HG03378 (cell line): ENCODE data around the gene GLP2R.
"Not testable (repeated sequence)": the region's sequence is repeated elsewhere in the genome, so short reads cannot be mapped to it uniquely, and the experiment has no call there.

ENCODE experiments used
- ATAC-seq: cut with Tn5 transposase; IDR thresholded peaks from one replicate; pipeline ENCODE4 v1.9.1; 2021; ENCODE audit warnings: mild to moderate bottlenecking, moderate library complexity; ENCODE audit not compliant: unreplicated experiment

GLP2R gene, protein sequence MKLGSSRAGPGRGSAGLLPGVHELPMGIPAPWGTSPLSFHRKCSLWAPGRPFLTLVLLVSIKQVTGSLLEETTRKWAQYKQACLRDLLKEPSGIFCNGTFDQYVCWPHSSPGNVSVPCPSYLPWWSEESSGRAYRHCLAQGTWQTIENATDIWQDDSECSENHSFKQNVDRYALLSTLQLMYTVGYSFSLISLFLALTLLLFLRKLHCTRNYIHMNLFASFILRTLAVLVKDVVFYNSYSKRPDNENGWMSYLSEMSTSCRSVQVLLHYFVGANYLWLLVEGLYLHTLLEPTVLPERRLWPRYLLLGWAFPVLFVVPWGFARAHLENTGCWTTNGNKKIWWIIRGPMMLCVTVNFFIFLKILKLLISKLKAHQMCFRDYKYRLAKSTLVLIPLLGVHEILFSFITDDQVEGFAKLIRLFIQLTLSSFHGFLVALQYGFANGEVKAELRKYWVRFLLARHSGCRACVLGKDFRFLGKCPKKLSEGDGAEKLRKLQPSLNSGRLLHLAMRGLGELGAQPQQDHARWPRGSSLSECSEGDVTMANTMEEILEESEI

DNA sequence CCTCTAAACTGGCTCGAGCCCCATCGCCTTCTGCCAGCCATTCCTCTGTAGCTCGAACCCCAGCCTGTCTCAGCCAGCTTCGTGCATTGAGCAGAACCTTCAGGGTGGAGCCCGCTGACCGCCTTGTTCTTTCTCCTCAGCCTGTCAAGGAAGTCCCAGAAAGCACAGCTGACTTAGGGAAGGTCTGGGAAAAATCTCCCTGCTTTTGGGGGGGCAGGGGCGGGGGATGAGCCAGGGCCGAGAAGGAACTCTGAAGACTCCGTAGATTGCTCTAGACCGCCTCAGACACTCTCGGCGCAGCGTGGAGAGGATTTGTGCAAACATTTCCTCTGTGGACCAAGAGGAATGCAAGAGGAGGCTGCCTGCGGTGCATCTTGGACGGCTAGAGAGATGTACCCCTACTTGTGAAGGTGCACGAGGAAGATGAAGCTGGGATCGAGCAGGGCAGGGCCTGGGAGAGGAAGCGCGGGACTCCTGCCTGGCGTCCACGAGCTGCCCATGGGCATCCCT lies at the start of gene GLP2R:
Gene GLP2R, plus strand, starts transcription at position 284 of the 510 bp plus-strand sequence. Its CDS starts 140 bp downstream, at position 424.
- no peak for ATAC-seq

DNA sequence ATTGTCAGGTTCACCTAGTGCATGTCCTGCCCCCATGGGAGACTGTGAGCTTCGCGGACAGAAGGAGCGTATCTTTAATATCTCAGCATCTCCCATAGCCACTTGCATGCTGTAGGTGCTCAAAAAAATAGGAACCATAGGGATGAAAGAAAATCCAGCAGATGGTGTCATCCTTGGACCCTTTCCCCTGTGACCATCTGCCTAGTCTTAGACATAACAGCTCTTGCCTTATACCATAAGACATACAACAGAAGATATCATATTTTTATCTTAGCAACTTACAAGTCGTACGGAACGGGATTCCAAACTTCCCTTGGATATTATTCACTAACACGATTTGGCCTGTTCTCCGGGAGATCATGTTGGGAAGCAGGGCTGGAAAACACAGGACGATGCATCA lies 48.8 kb upstream of the GLP2R start:
- no peak for ATAC-seq

DNA sequence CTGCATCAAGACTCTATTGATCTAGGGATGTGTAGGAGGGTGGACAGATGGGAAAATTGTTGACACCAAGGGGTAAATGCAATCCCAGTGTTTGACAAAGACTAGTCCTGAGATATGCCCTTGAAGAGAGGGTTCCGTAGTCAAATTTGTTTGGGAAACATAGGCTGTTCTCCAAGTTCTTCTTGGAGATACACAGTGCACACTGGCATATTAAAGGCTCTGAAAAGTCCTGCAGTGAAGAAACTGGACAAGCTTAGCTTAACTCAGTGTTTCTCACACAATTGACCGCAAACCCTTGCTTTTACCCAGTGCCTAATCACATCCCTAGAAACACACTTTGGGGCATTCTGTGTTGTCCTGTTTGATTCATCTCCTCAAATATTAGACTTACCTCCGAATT lies 45.2 kb upstream of the GLP2R start:
- ATAC-seq: no peak

DNA sequence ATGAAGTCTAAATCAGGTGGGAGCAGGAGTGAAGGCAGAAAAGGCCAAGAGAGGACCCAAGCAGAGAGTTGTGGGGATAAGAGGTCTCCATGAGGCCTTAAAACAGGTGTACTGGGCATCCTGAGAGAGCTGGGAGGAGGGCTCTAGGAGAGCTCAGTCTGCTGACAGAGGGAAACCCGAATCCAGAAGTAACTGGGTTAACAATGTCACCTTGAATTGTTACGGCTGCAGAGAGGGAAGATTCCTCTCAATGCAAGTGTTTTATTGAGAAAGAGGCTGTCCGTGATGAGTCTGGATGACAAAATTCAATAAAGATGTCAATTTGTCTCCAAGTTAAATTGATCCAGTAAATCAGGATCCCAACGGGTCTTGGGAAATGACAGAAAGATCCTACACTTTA lies 42.7 kb upstream of the GLP2R start:
- no peak for ATAC-seq

DNA sequence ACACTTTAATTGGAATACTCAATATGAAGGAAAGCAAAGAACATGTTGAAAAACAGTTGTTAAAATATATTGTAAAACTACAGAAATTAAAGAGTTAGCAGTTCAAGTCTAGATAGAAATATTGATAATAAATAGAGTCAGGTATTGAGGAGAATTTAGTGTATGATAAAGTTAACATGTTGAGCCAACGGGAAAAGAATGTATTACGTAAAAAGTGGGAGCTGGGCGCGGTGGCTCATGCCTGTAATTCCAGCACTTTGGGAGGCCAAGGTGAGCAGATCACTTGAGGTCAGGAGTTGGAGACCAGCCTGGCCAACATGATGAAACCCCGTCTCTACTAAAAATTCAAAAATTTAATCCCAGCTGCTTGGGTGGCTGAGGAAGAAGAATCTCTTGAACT lies 42.3 kb upstream of the GLP2R start:
- ATAC-seq: not testable (repeated sequence)

DNA sequence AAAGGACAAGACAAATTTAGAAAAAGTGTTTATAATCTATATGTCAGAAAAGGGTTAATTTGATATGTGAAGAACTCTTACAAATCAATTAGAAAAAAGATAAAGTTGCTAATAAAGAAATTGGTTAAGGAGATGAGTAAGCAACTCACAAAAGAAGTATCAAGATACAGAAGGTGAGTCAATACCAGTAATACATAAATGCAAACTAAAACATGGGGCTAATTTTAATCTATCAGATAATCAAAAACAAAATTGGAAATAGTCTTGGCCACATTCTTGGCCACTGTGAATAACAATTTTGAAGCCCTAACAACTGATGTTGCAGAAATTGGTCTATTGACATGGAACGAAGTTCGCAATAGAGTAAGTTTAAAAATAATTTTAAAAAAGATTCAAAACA lies 41.2 kb upstream of the GLP2R start:
- no peak for ATAC-seq

DNA sequence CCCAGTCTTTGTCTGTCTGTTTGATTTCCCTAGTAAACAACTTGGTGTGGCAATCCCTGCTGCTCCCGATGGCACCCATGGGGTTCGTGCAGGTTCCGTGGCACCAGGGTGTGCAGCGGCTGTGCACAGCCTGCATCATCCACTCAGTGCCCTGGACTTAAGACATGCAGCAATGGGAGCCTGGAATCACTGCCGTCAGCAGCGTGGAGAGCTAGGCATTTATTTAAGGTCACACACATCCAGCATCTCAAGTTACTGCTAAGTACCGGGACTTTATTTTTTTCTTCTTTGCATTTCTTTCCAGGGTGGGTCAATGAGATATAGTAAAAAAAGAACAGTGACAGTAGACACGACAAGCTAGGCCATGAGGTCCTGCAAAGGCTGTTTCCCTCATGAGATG lies 37.1 kb upstream of the GLP2R start:
- ATAC-seq: no peak

DNA sequence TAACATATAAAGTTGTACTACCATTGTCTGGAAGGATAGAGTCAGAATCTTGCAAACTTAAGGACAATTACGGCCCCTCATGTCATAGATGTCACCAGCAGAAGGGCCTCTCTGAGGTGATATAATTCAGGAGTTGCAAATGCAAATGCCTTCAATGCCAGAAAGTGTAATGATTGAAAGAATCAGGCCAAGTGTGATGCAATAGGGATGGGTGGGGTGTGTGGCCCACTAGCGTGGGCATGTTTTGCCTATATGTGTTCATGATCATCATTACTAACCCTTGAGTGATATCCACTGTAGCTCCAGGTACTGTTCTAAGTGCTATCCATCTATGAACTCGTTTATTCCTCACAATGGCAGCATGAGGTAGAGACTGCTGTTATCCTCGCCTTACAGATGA lies 35.4 kb upstream of the GLP2R start:
- ATAC-seq: no peak

DNA sequence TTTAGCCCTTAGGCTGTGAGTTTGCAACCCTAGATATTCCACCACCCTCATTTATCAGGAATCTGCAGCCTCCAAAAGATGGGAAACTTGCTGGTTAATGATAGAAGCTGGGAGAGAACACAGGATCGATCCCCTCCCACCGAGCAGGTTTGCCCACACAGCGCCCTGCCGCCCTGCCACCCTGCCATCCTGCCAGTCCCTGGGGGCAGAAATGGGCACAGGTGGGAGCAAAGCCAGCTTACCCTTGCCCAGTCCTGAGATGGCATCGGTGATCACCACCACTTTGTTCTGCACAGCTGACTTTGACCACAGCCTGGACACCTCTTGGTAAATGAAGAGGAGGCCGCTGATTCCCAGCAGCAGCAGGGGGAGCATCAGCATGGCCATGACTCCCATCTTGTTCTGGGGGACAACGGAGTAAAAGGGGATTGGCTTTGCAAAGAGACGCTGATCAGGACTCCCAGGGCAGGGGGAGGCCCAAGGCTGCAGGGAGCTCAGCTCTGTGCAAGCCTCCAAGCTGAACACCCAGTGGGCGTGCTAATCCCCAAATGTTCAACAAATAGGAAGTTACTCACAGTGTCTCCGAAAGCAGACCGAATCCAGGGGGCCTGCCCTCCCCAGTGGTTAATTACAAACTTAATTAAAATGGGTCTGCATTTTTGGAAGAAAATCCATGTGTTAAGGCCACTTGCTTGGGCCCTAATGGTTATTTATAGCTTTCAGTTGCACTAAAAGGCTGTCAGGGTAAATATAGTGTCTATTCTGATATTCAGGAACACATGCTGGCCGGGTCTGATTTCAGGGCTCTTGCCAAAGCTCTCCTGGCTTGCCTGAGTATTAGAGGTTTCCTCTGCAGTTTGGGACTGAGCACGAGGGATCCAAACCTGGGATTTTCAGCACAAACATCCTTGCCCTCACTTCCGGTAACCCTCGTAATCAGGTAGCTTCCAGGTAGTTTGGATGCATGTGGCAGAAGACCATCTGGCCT lies 34.5 kb upstream of the GLP2R start, which contains the start of gene DHRS7C:
Gene DHRS7C, minus strand, starts transcription at position 704 of the 988 bp plus-strand sequence. Its CDS starts 308 bp downstream, at position 396.
- no peak for ATAC-seq

DNA sequence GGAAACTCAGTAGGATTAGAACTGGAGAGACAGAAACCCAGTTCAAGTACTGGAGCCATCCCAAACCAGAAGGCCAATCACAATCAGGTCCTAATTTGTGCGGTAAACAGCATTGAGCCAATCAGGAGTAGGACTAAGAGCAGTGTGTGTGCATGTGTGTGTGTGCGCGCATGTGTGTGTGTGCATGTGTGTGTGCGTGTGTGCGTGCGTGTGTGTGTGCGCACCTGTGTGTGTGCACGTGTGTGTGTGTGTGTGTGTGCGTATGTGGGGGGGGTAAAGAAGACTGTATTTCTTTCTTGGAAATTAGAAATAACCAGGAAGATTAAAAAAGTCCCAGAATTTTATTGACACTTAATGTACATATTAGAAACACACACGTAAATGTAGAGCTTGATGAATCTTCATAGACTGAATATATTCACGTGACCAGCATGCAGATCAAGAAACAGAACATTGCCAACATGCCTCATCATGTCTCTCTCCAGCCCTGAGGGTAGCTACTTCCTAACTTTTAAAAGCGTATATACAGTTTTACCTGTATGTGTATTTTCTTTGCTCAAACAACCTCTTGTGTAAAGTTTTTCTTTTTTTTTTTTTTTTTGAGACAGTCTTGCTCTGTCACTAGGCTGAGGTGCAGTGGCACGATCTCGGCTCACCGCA lies 33.4 kb upstream of the GLP2R start:
- ATAC-seq: no peak

DNA sequence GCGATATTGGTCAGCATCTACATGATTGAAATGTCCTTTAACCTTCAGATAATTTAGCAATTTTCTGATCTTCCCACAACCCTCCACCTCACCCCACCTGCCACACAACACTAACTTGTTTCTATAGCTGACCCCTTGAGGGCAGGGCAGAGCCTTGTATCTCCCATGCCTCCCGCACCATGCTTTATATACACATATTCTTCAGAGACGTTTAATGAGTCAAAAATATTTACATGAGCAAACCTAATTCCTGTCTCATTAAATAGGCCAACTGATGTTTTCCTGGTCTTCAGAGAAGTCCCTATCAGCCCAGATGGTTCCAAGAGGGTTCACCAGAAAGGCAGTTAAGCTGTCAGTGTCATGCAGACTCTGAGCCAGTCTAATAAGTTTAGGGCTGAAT lies 27.7 kb upstream of the GLP2R start:
- ATAC-seq: no peak

DNA sequence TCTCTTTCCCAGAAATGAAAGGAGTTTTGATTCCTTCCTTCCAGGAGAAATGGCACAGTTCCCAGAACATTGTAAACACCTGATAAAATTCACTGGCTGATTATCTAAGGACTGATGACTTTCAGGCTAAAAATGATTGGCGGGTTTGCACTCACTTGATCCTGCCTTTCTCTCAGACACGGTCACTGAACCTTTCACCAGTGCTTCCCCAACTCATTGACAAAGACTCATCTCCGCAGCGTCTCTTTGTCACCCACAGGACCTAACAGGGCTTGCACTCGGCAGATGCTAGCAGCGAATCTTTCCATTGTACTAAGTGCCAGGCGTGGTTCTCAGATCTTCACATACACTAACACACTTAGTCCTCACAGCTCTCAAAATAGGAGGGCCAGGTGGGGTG lies 27.0 kb upstream of the GLP2R start:
- no peak for ATAC-seq

DNA sequence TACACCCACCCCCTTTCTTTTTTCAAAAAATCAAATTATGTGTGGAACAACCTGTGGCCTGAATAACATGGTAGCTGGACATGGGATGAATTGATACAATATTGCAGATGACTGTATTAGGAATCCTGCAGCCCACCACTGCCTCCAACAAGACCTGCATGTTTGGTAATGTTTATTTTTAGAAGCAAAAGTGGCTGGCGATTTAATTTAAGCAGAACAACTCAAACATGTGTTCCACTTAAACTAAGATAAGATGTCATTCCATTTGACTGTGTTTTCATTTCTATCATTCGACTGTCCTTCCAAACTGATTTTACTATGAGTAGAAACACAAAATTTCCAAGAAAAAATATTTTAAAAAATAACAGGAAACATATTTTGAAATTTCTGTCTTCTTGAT lies 24.2 kb upstream of the GLP2R start:
- ATAC-seq: no peak

DNA sequence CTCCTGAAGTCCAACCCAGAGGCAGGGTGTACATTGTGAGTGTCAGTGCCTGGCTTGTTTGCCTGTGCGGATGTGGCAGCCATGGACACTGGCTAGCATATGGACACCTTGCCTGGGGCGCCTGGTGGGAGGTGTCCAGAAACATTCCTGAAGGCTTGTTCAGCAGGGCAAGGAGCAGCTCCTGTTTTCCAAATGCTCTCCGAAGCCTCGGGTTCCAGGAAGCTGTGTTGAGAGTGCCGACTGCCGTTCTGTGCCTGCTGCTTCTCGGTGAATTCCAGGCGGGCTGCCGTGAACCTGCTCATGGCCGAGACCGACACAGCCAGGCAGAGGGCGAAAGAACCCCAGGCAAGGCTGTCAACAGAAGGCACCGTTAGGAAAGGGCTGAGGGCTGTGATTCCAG lies 23.4 kb upstream of the GLP2R start:
- ATAC-seq: no peak

DNA sequence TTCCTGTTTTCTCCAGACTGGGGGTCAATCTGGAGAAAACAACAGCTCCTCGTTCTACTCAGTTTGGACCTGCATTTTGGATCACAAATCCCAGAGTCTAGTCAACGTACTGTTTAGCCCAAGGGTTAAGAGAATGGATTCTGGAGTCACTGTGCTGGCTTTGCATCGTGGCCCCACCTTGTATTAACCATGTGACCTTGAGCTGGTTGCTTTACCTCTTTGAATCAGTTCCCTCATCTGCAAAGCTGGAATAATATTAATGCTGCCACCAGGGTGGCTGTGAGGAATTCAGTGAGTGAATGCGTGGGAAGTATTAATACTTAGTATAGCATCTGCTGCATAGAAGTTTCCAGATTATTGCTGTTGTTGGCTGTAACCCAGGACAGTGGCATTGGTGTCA lies 23.0 kb upstream of the GLP2R start:
- no peak for ATAC-seq

DNA sequence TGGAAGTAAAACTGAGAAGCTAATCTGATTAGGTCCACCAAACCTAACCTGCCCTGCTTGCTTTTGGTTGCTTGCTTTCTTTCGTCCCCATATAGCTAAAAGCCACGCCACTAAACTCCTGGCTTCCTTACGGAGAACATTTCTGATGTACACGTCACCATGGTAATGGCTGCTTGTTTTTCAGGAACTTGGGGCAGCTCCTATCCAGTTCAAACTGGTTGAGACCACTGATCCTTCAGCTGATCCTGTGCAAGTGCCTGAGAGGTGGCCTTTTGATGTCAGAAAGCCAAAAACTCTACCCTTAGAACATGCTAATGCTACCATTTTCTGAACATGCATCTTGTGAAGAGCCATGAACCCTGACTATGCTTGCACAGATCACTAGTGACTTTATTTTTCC lies 20.0 kb upstream of the GLP2R start:
- no peak for ATAC-seq

DNA sequence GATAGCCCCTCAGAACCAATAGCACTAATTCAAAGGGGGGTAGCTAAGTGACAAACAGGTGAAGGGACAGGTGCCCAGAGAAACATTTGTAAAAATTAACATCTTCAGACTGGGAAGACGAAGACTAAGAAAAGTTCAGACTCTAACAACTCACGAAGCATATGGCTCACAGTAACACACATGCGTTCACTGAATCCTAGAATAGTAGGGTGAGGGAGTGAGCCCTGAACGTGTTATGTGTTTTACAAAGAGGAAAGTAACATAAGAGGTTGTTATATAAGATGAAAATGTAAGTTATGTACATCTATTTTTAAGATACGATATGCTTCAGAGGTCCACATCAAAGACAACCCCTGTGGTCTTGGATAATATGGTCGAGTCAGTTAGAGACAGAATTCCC lies 19.0 kb upstream of the GLP2R start:
- ATAC-seq: no peak

DNA sequence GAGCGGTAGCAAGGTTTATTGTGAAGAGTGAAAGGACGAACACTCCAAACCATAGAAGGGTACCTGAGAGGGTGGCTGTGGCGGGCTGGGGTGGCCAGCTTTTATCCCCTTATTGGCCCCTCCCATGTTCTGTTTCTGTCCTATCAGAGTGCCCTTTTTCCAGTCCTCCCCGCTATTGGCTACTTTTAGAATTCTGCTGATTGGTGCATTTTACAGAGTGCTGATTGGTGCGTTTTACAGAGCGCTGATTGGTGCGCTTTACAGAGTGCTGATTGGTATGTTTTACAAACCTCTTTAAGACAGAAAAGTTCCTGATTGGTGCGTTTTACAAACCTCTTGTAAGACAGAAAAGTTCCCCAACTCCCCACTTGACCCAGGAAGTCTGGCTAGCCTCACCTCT lies 16.3 kb upstream of the GLP2R start:
- ATAC-seq: no peak

DNA sequence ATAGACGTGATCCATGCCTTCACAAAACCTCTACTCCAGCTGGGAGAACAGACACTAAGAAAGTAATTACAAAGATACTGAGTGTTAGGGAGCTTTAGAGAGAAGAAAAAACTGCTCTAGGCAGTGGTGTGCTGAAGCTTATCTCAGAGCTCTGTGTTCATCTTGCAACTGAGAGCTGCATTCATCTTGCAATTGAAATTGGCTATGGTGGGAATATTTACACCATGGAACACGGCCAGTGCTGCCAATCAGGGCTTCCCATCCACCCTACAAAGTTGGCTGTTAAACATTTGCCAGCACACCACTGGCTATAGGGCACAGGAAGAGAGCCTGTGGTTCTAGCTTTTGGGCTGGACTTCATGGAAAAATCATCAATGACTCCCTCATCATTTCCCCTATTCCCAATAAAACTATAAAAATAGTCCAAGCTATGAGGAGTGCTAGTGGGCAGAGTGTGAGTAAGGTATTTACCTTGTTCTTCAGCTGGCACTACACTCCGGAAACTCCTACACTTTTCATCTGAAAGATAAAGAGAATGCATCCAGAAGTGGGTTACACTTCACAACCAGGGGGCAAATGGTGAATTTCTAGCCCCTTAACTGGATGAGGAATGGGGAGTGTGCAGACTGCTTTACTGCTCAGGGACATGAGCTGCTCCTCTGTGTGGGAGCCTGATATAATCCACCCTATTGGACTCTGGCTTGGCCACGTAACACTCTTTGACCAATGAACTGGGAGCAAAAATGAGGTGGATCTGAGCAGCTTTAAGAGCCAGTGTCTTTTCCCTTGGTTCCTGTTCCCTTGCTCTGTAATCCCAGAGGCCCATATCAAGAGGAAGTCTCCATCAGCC lies 15.4 kb upstream of the GLP2R start:
- no peak for ATAC-seq

DNA sequence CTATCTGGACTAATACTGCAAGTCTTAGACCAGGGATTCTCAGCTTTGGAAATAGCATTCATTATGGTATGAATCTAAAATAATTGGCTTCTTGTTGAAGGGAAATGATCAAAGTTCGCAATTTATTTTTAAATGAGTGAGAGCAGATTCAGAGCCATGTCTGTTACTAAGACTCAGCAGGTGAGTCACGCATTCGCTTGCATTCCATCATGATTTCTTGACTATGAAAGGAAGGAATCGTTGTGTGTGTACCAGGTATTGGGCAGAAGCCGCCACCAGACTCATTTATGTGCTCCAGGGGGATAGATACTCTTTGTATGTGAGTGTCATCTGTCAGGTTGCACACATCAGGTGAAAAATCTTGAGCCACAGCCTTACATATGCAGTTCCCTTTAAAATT lies 14.6 kb upstream of the GLP2R start:
- no peak for ATAC-seq
